GM21390 (cell line): Measurements from ENCODE around the gene ELMO1.

Experiments
- ATAC-seq: cut with Tn5 transposase; IDR thresholded peaks from one replicate; pipeline ENCODE4 v1.9.1; 2021; ENCODE audit not compliant: unreplicated experiment

ELMO1 gene

DNA sequence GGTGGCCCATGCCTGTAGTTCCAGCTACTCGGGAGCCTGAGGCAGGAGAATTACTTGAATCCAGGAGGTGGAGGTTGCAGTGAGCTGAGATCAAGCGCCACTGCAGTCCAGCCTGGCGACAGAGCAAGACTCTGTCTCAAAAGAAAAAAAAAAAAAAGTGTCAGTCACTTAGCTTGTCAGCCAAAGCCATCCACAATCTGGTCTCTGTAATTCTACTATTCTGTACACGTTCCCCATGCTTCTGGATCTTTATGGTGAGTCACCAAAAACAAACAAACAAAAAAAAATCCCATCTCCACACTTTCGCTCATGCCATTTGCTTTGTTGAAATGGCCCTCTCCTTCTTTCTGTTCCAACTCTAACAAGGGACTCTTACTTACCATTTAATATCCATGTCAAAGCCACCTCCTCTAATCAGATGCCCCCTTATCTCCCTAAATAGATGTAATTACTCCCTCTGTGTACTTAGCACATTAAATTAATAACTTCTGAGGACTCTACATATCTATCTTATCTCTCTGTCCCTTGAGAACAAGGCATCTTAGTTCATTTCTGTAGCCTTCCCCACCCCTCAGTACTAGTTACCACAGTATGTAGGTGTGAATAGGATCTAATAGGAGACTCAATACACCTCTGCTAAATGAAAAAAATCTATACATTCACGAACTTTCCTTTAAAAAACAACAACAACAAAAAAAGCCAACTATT is 128.4 kb downstream of the ELMO1 start:
- ATAC-seq: no peak

DNA sequence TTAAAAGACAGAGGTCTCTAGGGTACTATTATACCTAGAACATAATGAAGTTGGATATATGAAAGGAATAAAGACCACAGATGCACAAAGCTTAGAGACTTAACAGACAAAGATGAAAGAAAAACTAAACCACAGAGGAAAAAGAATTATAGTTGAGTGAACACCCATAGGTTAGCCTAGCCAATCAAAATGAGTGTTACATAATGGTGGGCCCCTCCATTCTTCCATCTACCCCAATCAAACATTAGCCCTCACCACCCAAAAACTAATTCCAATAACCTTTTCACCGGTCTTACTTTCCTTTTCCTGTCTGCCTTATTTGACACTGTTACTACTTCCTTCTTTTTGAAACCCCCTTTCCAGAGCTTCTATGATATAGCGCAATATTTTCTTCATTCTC is 130.1 kb downstream of the ELMO1 start:
- no peak for ATAC-seq

DNA sequence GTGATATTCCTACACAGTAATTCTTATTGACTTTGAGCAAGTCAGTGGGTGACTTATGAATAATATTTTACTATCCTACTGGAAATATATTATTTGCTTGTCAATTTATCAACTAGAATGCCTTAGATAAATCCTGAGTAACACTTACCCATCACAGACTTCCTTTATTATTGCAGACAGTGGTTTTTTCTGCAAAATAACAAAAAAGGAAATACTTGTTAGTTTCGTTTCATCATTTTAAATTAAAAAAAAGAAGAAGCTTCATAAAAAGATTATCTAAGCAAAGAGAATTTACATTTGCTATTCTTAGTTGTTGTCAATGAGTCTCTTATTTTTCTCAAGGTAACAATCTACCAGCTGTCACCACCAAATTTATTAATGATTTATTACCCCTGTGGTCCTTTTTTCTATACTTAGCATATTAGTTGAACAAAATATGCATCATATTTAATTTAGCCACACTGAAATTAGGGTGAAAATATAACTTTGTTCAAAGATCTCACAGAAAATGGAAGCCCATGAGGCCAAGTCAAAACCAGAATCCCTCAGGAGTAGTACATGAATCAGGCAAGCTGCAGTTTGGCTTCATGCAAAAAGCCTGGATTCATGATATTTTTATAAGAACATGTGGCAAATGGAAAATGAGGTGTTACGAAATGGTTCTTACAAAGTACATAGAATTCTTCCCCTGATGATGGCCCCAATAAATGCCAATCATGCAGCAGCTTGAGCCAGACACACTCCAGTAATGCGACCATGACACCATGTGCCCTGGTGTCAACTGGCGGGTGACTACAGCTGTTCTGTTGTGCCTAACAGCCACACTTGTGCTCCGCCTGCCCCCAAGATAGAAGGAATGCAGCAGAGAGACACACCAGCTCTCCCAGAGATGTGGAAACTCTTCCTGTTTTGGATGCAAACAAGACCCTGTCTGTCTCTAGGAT is 132.6 kb downstream of the ELMO1 start:
- no peak for ATAC-seq

DNA sequence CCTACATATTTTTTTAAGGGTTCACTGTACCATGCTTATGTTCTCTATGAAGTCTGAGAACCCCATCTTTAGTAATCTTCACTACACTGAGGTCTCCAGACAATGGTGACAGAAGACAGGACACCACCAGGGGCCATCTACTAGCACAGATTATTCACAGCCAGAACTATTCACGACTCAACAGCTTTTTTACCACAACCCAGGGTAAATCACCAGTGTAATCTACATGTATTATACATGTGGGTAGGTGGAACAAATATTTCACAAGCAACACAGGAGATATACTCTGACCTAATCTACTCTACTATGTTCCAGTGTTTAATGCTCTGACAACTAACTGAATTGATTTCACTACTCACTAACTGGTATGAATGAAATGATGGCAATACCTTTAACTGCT is 136.1 kb downstream of the ELMO1 start:
- no peak for ATAC-seq

DNA sequence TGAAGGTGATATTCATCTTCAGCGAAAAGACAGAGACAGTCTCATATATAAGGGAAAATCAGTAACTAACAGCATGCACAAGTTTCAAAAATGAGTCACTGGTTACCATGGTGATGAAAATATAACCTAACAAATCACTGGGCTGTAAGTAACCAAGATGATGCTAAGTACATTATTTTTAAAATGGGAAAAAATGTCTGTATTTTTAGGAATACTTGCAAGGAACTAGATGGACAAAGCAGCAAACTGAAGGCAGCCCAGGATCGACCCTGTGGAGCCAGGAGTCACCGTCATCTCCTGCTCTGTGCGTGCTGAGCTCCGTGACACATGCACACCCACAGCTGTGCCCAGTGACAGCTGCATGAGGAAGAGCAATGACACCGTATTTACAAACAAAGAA is 137.3 kb downstream of the ELMO1 start:
- no peak for ATAC-seq

DNA sequence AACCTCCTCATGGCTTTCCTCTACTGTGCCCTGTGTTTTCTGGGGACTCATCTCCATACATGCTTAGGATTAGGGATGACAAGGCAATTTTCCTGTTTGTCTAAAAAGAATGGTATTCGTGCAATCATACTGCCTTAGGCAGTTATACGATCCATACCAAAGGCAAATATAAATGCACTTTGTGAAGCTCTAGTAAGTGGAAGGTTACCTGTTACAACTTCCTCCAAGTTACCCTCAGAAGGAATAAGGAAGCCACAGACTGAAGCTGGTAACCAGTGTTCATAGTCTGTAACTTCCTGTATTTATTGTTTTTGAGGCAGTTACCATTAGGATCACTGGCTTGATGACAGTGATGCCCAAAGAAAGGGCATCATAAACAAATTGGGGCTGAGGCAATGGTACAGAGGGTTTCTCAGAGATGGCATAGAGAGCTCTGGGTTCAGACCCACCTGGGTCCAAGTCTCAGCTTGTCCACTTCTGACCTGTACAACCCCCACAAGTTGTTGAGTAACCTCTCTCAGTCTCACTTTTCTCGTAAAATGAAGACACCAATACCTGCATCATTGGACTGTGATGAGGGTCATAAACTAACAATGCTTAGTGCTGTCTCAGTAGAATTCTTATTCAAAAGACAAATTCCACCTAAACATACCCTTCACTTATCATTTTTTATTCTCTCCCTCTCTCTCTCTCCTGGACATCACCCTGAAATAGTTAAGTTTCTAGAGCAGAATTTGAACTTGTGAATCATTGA is 138.2 kb downstream of the ELMO1 start:
- ATAC-seq: no peak

DNA sequence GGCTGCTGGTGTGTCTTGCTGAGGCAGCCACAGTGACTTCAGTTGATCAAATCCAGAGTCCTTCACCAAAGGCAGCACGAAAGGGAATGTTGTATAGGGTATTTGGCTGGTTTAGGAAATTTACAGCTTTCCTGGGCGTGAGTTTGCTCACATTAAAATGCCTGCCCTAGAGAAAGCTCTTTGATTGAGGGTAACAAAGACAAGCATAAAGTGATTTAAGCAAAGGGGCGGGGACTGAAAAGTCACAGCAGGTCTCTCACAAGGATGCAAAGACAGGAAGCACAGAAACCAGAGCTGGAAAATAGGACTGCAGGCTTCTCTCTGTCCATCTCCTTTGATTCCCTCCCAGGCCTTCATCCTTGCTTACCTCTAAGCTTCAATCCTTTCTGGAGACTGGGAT is 139.2 kb downstream of the ELMO1 start:
- ATAC-seq: no peak

DNA sequence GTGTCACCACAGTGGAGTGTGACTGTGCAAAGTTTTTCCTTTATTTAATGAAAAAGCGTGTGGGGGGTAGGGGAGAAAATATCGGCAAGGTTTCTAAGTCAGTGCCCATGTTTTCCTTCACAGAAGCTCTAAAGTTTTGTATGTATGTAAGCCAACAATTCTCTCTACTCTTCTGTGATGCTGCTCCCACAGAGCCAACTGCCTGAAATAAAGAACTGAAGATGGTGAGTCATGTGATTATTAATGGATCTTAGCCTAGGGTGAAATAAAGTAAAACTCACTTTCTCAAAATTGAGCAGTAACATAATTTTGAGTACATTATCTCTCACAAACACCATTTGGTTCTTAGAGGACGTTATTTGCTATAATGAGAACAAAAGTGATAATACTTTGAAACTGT is 143.7 kb downstream of the ELMO1 start:
- no peak for ATAC-seq

DNA sequence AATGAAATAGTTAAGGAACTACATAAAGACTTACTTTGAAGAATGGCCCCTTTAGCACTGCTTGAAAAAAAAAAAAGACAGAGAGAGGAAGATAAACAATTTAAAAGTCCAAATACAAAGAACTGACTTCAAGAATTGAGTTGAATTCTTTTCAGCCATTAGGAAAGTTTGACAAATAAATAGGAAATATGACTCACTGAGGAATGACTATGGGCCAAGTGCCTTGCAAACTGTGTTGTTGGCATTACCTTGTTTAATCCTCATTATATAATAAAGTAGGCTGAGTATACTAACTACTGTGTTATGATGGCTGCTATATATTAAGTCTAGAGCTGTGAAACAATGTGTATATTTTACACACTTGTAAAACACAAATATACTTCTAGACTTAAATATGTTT is 151.1 kb downstream of the ELMO1 start:
- no peak for ATAC-seq

DNA sequence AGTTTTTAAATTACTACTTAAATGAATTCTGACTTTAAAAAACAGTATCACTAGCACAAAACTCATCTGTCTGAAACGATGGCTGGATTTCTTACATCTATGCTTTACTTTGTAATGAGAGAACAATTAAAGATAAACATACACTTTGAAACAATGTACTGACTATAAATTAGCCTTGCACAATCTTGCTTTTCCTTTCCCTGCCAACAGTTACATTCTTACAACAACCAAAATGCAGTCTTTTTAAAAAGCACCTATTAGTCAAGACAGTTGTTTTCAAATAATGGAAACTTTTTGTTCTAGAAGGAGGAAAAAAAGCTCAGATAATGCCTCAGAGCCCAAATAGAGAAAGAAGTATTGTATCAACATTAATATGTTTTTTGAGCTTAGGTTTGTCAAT is 153.3 kb downstream of the ELMO1 start:
- ATAC-seq: no peak

DNA sequence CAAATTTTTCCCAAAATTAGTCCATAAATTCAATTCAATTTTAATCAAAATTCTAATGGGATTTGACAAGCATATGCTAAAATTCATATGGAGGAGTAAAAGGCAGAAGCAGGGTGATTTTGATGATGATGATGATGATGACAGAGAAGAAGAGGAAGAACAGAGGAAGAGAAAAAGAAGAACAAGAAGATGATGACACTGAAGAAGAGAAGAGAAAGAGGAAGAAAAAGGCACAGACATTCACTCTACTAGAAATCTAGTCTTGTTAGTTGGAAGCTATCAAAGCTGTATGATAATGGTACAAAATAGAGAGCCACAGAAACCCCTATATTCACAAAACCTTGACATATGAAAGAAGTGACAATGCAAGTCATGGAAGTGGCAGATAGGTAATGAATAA is 157.9 kb downstream of the ELMO1 start:
- ATAC-seq: no peak

DNA sequence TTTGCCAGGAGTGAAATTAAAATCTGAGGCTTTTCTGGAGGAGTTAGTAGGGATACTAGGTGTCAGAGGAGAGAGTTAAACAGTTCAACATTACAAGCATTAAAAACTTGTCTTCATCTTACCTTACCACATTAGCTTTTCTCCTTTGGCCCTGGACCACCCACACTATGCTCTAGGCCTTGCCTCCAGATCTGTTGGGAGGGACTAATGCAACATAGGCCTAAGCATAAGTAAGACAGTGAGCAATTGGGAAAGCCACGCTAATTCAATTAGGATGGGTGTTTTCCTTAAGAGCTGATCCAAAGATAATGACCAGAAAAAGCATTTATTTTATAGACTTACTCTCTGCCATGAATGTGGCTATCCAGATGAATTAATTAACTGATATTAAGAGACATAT is 158.9 kb downstream of the ELMO1 start:
- ATAC-seq: no peak

DNA sequence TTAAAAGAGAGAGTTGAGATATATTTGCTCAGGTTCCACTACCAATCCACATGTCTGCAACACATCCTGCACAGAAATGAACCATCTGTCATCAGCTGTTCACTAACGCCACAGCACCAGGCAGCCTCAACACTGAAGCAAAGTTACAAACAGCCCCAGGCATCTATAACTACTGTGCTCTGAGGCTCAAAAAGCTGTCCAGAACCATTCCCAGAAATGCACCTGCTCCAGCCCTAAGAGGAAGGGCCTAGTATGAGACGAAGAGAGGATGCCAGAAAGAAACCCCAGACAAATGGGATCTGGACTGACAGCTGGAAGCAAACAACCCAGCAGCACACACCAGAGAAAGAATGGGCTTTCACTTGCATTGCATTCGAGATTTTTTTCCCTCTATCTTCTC is 159.3 kb downstream of the ELMO1 start:
- ATAC-seq: no peak

DNA sequence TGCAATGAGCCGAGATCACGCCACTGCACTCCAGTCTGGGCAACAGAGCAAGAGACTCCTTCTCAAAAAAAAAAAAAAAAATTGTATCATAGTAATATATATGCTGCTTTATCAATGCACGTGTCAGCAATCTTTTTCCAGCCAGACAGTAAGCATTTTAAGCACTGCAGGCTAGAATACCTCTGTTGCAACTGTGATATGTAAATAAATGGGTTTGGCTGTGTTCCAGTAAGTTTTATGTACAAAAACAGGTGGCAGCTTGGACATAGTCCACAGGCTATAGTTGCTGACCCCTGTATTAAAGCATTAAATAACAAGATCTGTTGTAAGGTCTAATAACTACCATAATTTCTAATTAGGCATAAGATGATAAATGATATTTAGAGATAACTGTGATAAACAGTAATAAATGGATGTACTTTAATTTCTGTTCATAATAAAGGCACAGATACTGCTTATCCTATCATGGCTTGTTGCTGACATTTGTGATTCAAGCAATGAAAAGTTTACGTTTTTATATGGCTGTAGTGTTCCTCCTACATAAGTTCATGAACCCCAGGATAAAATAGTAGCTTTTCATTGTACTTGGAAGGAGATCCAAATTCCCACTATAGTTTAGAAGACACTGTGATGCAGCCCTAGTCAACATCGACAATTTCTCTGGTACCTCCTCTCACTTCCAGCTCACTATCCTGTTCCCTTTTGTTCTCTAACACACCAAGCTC is 161.4 kb downstream of the ELMO1 start:
- peak; percentile 64 for ATAC-seq

DNA sequence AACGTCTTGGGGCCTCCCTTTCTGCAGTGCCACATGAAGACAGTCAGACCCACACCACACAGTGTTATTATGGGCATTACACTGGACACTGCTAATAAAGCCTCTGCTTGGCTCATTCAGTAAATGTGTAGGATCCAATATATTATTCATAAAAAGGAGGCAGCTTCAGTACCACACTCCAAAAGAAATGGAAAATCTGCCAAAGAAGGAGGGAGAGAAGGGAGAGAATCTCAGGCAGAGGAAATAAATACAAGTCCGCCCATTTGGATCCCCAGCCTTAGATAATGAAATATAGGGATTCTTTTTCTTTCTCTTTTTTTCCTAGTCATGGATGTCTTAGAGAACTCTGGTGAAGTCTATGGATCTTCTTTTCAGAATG is 162.2 kb downstream of the ELMO1 start:
- ATAC-seq: no peak

DNA sequence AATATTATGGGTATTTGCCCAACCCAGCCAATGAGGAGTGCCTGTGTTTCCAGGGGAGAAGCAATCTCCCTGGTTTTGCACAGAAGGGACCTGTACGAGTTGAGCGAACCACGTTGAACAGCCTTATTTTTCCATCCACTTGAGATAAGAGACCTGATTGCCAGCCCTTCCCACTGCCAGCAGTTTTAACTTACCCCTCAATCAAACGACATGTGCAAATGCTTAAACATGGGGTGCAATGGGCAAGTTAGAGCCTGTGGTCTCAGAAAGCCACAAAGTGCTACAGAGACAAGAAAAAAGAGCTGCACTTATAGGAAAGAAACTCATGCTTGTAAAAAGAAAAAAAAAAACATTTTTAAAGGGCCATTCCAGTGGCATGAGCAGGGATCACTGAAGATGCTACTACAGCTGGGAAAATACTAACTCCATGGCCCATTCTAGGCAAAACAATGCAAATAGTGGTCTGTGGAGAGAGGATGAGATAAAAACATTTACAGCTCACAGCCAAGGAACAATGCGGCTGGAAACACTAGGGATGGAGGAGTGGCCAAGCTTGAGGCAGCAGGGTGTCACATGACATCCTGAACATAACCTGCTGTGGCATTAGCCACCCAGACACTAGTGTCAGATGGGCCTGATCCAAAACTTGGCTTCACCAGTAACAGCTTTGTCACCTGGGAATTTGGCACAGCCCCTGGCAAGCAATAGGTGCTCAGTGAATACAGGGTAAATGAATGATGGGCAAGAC is 162.8 kb downstream of the ELMO1 start:
- no peak for ATAC-seq

DNA sequence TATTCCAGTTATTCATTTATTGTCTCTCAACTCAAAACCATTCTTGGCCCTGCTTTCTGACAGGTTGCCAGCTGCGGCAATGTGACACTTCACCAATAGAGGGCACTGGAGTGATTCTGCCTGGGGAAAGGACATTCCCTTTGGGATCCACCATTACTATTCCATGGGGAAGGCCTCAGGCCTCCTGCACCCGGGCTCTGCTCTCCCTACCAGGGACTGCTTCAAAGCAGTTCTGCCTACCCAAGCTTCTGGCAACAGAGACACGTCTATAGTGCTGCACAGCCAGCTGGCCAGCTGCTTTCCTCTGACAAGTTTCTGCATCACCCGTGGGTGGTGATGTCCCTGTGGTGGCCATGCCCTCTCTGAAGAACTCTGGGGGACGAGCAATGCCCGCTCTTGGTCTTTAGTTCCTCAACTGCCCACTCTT is 163.8 kb downstream of the ELMO1 start:
- ATAC-seq: no peak

DNA sequence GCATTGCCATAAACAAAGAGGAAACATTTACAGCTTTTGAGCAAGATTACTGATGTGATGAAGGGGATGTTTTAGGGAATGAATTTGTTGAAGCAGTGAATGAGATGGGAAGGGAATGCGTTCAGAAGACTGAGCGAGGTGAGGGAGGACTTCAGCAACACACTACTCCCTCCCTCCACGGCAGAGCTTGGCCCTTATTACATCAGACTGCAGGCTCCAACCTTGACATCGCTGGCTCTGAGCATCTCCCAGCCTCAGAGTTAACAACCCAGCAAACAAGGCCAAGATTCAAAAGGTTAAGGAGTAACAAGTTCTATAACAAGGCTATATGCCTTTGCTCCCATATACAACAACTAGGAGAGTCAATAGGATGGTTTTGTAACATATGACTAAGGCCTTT is 164.4 kb downstream of the ELMO1 start:
- ATAC-seq: no peak

DNA sequence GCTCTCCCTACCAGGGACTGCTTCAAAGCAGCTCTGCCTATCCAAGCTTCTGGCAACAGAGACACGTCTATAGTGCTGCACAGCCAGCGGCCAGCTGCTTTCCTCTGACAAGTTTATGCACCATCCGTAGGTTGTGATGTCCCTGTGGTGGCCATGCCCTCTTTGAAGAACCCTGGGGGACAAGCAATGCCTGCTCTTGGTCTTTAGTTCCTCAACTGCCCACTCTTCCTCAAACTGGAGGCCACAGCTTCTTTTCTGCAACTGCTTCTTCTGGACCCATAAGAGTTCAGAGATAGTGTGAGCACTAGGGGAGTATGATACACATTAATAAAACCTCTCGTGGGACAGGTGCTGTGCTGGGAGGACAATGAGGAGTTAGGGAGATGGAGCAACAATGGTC is 164.9 kb downstream of the ELMO1 start:
- ATAC-seq: no peak

DNA sequence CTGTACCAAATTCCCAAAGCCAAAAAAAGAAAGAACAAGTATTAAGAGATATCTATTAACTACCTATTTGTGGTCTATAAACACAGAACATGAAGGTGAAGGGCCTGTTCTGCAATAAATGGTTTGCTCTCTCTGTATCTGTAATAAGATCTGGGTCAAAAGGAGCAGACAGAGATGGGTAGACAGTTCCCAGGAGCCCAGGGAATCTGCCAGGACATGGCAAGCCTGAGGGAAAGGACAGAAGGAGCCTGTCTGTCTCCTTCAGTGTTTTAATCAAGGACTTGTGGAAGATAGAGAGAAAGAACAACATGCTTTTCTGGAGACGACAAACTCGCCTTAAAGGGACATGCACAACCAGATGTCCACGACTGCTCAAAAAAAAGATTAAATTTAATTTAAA is 165.7 kb downstream of the ELMO1 start:
- no peak for ATAC-seq
